Stimulated activated CD8-positive, alpha-beta memory T cell treated with anti-CD3 and anti-CD28 coated beads, Interleukin-2, amount 100 ng/mL, for 48 hours (primary cell): Measurements from ENCODE around the gene MCM5.
"Not testable (repeated sequence)": the region's sequence is repeated elsewhere in the genome, so short reads cannot be mapped to it uniquely, and the experiment has no call there.

Experiments used
- DNase-seq, 2 donors: peaks; one replicate each; pipeline ENCODE4 v3.0.0-alpha.2; 2020; ENCODE audit warnings: low read depth in 2 of 2

The MCM5 gene

DNA sequence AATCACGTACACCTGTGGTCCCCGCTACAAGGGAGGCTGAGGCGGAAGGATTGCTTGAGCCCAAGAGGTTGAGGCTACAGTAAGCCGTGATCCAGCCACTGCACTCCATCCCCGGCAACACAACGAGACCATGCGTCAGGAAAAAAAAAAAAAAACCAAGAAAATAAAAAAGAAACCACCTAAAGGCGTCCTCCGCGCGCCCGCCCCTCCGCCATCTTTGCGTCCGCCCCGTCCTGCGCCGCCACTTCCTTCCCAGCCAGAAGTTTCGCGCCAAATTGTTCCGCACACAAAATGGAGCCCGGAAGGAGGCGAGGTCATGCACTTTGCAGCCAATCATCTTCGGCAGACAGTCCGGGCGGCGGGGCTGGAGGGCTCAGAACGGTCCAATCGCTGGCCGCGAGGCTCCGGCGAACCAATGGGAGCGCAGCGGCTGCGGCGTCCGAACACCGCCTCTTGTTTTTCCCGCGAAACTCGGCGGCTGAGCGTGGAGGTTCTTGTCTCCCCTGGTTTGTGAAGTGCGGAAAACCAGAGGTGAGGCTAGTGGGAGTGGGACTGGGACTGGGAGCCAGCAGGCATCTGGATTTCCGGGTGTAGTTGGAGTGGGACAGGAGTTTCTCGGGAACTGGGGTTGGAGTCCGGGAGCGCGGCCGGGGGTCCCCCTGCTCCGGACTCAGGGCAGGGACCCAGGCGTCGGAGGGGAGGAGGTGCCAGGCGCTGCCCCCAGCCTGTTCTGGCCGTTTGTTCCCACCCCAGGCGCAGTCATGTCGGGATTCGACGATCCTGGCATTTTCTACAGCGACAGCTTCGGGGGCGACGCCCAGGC lies at the start of gene MCM5:
Gene MCM5, plus strand, starts transcription at position 463 of the 823 bp plus-strand sequence. Its CDS starts 299 bp downstream, at position 762.
- peak; percentile 94 to 96 for DNase-seq

DNA sequence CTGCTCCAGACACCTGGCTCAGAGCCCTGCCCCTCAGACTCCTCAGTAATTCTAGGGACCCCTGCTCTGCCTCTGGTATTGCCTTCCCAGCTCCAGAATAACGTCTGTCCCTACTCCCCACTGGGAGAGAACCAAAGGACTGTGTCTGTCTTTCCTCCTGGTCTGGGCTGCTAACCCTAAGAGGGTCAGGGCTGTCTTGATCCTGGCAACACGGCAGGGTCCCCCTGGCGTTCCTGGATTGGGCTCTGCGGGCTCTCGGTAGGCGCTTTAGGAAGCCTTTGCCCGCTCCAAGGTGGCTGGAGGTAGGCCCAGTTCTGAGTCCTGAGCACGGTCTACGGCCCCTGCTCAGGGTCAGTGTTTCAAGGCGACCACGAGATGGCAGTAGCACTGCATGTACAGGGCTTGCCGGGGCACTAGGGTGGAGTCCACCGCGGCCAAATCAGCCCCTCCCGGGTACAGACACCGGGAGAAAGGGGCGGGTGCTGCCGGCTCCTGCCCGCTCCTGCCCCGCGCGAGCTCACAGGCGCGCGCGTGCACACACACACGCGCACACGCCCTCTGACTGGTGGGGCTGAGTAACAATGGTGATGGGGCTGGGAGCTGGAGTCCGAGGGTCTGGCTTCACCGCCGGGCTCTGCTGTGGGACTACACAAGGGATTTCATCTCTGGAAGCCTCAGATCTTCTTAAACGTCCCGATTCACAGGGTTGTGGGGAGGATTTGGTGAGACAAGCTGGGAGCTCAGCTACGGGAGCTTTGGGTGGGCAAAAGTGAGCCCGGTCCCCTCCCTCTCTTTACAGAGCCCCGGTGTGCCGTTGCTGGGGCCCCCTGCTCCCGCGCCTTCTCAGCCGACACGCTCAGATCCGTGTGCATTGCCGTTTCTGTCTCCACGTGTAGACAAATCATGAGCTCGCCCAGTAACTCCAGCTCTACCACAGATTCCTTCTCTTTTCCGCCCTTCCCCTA lies 49.1 kb upstream of the MCM5 start:
- DNase-seq = peak; percentile 77 to 82

DNA sequence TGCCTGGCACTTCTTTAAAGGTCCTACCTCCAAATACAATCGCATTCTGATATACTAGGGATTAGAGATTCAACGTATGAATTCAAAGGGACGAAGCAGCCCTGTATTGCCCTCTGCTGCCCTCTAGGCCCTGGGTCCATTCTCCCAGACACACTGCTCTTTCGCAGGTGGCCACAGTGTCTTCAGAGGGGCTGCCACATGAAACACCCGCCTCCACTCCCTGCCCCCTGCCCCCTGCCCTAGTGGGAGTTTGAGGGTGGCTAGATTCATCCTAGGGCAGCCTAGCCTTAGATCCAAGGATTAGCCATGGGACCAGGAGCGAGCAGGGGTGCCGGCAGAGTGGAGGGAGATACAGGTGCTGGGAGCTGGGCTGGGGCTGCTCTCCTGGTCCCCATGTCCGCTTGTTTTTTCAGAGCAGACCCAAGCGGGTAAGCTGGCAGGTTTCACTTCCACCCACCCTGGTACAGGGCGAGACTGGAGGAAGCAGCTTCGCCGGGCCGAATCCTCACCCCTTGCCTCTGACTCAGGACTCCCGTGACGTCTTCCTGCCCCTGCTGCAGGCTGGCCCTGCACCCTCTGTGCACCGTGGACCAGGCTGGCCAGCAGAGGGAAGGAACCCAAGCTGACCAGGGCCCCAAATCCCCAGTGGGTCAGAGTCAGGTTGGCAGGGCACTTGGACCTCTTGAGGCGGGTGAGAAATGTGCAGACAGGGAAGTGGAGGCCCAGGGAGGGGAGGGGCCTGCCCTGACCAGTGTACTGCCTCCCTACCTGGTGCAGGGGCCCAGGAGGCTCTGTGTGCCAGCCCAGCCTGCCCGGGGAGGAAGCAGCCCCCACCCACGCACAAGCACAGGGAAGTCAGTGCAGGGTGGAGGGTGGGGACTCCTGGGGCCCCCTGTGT lies 47.5 kb upstream of the MCM5 start:
- peak; percentile 60 to 62 for DNase-seq

DNA sequence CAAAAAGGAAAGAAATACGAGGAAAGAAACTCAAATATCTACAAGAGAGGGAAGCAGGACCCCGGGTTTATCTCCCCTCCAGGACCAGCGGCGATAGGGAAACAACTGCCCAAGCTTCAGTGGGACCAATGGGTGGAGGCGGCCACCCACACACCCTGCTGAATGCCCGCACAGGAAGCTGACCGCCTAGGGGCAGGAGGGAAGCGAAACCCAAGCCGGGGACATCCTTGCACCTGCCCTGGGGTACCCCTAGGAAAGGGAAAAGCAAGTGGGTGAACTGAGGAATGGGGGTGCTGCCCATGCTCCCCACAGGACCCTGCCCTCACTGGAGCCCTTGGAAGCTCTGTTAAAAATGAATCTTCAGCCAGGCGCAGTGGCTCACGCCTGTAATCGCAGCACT lies 46.6 kb upstream of the MCM5 start:
- DNase-seq = no peak

DNA sequence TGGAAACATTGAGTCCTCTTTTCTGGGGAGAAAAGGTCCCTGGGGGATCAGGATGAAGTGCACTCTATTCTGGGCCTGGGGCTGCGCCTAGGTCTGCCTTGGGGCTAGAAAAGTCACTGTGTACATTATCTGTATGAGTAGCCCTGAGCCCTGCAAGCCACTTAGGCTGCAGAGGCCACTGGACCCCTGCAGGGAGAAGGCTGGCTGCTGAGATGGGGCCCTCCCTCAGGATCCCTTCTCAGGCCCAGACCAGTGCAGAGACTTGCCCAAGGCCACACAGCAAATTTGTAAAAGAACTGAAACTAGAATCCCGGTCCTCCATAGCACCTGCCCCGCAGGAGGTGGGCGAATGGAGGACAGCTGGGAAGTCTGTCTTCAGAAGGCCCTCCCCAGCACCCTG lies 45.9 kb upstream of the MCM5 start:
- DNase-seq = no peak

DNA sequence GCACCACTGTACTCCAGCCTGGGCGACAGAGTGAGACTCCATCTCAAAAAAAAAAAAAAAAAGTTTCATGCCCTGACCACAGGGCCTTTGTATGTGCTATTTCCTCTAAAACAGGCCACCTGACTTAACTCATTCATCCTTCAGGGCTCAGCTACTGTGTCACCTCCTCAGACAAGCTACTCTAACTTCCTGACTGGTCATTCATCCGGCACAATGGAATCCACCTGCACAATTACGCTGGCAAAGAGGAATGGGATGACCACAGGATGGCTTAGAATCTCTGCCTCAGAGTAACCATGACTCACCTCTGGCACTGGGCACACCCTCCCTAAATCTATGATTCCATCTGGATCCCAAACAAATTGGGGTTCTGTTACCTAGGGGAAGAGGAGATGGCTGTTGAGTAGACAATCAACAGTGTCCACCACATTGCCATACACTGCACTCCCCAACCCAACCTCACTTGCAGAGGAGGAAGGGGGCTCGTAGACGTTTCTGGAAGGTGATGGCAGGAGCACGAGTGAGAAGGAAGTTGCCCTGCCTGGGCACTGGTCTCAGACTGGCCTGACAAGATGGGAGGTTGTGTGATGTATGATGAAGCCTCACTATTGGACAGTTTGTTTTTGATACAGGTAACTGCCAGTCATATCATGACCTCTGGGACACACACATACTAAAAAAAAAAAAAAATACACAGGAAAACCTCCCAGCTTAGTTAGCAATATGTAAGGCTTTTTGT lies 41.9 kb upstream of the MCM5 start:
- DNase-seq = no peak

DNA sequence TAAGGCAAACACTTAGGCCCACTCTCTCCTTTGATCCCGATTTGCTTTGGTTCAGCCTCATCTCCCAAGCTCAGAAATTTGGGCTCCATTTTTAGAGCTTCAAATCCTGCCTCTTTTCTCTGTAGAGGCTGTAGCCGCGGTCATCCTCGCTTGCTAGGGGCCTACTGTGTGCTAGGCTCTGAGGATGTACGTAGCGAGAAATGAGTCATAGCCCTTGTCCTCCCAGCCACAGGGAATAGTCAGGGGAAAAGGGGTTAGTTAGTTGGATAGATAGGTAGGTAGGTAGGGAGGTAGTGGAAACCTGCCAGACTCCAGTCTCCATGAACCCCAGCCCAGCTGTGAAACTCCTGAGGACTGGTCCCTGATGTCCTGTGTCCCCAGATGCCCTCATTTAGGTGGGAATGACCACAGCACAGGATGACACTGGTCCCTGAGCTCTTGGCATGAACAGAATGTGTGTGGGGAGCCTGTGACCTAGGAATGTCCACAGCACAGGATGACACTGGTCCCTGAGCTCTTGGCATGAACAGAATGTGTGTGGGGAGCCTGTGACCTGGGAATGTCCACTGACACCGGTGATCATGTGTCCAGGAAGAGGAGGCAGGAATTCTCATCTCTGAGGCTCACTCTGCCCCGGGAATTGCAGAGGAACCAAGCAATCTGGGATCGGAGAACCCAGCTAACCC lies 40.4 kb upstream of the MCM5 start:
- no peak for DNase-seq

DNA sequence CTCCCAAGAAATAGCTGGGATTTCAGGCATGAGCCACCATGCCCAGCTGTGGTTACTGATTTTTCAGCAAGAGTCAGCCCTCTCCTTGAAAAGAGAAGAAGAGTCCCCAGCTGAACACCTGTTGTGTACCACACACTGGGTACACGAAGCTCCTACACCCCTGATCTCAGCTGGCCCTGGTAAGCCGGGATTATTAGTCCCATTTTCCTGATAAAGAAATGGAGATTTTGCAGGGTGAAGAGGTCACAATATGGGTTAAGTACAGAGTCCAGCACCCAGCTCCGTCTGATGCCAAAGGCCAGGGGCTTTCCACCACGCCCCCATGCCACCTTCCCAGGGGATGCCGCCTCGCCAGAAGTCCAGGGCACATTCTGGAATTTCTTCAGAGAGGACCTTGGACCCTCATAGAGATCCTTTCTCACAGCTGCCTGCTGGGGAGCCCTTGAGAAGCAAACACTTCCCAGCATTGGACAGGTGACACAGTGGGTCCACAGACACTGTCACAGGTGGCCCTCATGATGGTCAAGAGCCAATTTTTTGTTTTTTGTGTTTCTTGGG lies 38.9 kb upstream of the MCM5 start:
- DNase-seq = no peak

DNA sequence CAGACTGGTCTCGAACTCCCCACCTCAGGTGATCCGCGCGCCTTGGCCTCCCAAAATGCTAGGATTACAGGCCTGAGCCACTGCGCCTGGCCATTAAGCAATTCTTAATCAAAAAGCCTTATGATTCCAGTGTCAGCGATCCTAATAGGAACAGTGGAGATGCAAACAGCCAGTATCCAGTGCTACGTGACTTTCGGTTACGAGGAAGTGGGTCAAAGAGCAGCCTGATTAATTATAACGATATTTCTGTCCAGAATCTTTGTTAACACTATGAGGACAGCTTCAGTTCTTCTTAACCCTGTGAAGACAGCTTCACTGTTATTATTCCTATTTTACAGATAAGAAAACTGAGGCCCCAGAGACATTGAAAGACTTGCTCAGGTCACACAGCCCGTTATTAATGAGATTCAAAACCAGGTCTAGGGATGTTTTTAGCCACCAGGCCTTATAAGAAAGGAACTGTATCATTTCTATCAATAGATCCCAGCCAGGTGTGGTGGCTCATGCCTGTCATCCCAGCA lies 36.3 kb upstream of the MCM5 start:
- DNase-seq = no peak

DNA sequence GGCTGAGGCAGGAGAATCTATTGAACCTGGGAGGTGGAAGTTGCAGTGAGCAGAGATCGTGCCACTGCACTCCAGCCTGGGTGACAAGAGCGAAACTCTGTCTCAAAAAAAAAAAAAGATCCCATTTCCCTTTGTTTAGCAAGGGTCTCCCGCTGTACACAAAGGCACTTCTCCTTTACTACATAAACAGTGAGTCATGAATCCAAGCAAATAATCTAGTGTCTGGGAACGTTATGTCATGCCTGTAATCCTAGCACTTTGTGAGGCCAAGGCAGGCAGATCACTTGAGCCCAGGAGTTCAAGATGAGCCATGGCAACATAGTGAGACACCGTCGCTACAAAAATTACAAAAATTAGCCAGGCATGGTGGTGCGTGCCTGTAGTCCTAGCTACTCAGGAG lies 35.7 kb upstream of the MCM5 start:
- not testable (repeated sequence) for DNase-seq

DNA sequence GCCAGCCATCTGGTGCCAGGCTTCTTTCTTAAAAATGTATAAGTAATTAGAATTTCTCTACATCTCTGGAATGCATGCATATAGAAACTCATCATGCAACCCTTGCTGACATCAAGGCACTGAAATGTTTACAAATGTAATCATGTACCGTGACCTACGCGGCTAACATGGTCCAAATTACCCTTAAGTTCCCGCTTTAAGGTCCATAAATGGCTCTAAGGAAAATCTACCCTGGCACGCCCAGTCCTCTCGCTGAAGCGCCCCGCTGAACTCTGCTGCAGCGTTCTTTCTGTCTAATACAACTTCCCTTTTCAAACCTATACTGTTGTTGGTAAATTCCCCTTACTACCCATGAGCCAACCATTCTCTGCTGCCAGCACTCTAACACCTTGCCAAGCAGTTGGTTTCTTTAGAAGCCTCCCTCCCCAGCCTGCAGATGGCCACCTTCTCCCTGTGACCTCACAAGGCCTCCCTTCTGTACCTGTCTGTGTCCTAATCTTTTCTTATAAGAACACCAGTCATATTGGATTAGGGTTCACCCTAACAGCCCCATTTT lies 32.5 kb upstream of the MCM5 start:
- no peak for DNase-seq

DNA sequence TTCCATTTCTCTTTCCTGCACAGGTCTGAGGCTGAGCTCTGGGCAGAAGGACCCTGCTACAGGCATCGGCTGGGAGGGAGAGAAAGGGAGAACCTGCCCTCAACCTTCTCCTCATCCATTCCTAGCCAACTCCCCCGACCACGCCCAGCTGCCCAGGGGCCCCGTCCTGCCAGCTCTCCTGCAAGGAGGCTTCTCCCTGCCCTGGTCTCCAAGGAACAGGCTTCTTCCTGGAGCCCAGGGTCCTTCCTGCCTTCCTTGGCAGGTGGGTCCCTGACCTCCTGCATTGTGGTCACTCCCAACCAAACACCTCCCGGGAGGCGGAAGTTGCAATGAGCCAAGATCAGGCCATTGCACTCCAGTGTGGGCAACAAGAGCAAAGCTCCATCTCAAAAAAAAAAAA lies 31.6 kb upstream of the MCM5 start:
- DNase-seq = no peak

DNA sequence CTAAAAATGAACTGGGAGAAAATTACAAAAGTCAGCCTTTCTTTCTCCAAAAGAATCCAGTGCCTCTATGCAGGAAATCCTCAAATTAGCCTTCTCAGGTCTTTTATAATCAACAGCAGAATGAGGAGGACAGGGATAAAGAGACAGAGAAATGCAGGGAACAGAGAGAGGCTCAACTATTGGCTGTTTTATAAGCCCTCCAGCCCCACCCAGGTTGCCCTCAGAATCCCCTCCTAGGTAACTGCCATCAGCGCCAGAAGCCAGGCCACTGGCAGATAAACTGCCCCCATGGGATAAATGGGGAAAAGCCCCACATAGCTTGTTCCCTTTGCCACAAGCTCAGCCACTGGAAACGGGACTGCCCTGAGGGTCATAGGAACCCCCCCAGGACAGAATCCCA lies 29.9 kb upstream of the MCM5 start:
- DNase-seq = no peak

DNA sequence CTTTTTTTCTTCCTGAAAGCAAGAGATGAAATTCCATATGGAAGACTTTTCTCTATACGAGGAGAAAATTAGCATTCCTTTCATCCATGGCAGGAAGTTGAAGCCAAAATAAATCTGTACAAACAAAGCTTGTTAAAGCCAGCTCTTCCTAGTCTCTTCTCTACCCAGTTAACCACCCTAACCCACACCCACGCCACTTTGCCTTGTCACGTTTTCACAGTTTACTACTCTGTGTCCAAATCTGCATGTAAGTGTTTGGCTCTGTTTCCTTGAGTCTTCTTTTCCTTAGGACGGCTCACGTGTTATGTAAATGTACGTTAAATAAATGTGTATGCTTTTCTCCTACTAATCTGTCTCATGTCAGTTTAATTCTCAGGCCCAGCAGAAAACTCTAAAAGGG lies 26.2 kb upstream of the MCM5 start:
- DNase-seq = no peak

DNA sequence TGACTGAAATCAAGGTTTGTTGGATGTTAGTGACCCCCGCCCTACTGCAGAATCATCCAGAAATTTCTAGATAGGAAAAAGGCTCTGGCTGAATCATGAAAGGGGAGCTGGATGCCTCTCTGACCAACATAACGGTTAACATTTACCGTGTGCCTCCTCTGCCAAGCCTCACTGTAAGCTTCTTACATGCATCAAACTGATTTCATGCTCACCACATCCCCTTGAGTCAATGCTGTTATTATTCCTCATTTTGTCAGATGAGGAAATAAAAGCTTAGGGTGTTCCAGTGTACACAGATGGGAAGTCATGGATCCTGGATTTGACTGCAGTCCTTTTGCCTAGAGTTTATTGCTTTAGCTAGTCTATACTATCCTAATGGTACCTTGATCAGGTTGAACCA lies 24.9 kb upstream of the MCM5 start:
- no peak for DNase-seq

DNA sequence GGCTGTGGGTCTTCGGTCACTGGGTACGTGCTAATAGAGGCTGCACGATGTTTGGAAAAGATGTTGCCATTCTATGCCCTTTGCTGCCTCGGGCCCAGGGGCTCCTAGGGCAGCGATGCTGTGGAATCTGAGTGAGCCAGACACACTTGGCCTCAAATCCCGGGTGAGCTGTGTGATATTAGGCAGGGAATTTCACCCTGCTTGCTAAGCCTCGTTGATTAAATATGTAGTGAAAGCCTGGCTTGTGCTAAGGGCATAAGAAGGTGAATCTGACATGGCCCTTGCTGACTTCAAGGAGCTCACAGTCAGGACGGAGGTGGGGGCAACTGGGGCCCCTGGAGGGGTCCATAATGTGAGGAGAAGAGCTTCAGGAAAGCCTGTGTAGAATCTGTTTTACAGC lies 24.4 kb upstream of the MCM5 start:
- DNase-seq = no peak

DNA sequence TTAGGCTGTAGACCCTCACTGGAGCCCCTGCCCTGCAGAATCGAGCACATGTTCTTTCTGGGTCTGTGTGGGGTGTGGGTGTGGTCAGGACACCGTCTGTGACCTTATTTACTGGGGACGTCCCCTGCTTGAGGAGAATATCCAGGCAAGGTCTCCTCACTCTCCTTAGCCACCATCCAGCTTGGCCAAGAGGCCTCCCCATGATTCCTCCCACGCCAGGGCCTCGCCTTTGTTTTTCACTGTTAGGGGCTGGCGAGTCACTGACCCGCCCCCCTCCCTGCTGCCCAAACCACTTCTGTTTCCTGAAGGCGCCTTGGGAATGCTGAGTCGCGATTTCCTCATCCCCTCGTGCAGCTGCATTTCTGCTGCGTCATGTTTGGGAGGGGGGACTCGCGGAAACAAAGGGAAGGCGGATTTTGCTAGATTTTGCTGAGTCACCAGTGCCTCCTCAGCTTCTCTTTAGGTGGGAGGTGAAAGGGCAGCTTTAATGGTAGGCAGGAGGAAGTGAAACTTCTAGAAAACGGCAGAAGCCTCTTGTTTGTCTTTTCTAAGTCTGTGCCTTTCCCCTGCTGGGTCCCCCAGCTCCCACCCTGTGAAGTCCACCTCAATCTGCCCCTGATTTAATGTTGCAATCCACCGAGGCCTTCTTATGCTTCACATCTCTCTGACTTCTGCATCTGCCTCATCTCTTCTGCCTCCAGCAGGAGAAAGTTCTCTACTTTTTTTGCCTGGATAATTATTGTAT lies 23.0 kb upstream of the MCM5 start:
- no peak for DNase-seq

DNA sequence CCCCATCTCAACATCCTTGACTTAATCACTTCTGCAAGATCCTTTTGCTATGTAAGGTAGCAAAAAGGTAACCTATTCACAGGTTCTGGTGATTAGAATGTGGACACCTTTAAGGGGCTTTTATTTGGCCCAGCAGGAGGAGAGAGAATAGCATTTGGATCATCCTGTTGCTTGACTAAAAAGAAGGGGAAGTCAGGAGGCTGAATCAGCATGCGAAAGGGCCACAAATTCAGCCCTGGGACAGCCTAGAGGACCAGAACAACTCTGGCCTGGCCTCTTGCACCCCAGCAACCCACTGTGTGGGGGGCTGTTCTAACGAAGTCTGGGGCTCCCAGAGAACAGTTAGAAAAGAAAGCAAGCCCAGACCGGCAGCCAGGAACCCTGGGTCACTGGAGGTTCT lies 22.2 kb upstream of the MCM5 start:
- DNase-seq = no peak

DNA sequence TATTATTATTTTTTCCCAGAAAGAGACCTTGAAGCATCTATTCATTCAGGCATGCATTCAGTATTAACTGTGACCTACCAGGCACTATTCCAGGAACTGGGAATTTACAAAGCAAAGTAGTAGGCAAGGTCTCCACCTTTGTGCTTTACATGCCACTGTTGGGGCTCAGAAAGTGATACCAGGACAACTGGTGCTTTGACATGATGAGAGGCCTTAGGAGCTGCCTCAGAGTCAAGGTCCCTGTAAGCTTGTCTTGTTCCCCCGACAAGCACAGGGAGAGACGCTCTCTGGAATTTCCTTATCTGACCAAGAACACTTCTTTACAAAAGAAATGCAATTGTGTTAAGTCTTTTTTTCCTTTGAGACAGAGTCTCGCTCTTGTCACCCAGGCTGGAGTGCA lies 21.3 kb upstream of the MCM5 start:
- DNase-seq = no peak
